ENCODE measurements around the gene PRKAR1B.

The PRKAR1B gene

DNA sequence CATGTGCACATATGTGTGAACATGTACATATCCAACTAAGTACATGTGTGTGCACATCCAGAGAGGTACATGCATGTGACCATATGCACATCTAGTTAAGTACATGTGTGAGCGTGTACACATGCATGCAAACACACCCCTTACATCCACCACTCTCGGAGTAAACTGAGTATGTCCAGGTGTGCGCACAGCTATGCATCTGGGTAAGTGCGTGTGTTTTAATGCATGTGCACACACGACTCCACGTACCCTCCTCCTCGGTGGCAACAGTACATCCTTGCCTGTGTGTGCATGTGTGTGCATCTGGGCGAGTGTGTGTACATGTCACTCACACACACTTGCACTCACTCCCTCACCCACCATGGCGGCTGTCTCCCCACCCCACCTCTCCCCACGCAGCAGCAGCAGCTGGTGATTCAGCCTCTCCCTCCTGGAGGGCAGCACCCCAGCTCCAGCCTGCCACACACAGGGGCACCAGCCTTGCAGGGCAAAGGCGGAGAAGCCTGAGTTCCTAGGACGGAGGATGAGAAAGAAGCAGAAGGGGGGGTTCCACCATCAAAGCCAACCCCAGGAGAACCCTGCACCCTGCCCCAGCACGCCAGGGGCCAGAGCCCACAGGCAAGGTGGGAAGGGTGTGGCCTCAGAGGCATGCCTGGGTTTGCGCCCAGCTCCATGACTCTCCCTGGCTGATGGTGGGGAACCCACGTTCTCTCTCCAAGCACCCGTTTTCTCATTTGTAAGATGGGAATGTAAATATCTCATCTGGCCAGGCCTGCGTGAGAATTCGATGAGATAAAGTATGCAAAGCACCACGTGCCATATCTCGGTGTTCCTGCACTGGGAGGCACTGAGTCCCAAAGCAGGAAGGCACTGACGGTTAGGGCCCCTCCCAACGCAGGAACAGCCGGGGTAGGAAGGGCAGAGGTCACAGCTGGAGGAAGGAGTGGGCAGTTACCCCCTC, 28.3 kb downstream of the PRKAR1B start:
- DNase-seq (ENCODE audit: low read depth in 4 of 4, low spot score in 1 of 4), result no peak

- no peak for DNase-seq (ENCODE audit: low read depth in 4 of 4, low spot score in 1 of 4)
These were observed 30.1 kb downstream of the PRKAR1B start for GRCh38 chr7:696812-697551.

GRCh38 chr7:696426-696811, 30.7 kb downstream of the PRKAR1B start:
- DNase-seq (ENCODE audit: low read depth in 4 of 4, low spot score in 1 of 4), result no peak

GRCh38 chr7:693280-693679, 33.8 kb downstream of the PRKAR1B start:
- no peak for DNase-seq (ENCODE audit: low read depth in 4 of 4, low spot score in 1 of 4)

DNA sequence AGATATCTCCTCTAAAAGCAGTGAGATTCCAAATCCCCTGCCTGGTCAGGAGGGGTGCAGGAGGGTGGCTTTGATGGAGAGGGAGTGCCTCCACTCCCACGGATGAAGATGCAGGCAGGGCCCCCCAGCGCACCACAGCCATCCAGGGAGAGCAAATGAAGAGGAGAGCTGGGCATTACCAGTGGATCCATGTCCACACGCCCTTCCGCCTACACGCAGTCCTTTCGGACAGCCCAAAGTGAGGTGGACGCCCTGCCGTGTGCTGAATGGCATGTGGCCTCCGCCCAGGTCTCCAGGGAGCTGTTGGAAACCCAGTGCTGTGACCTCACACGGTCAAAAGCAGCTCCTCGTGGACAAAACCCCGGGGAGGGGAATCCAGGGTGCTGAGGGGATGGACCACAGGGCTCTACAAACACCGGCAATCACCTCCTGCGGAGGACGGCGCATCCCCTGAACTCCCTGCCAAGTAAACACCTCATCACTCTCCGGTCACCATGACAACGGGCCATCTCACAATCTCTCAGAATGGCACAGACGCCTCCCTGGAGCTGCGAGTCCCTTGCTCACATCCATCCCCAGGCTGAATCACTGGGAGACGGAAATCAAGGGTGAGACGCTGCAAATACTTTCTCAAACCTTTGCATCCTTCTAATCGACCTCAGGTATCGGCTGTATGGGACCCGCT, 35.6 kb downstream of the PRKAR1B start:
- no peak for DNase-seq (ENCODE audit: low read depth in 4 of 4, low spot score in 1 of 4)

DNA sequence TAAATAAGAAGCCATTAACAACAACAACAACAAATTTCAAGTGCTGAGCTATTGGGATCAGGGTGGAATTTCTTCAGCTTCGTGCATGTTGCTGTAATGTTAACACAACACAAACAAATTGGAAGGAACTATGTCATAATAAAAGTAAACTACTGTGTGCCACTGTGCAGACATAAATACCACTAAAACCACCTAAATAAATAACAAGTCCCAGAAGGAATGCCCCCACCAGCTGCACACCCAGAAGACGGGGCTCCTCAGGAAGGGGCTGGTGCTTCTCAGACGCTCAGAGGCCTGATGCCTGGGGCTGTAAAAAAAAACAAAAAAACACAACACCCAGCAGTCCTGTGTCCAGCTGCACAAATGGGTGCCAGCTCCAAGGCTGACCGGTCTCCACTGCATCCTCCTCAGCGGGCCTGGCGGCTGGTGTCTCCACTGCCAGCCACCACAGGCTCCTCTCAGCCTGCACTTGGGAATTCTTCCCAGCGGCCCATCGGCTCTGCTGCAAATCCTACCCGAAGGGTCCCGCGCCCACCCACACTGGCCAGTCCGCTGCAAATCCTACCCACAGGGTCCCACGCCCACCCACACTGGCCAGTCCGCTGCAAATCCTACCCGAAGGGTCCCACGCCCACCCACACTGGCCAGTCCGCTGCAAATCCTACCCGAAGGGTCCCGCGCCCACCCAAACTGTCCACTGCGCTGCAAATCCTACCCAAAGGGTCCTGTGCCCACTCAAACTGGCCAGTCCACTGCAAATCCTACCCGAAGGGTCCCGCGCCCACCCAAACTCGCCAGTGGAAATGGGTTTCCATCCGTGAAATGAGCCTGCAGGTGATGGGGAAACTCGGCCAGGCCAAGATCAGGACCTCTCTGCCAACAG, 36.4 kb downstream of the PRKAR1B start:
- no peak for DNase-seq (ENCODE audit: low read depth in 4 of 4, low spot score in 1 of 4)

- no peak for DNase-seq (ENCODE audit: low read depth in 4 of 4, low spot score in 1 of 4)
These were observed 41.5 kb downstream of the PRKAR1B start for GRCh38 chr7:685540-685939.

GRCh38 chr7:684416-684815, 42.7 kb downstream of the PRKAR1B start:
- no peak for DNase-seq (ENCODE audit: low read depth in 4 of 4, low spot score in 1 of 4)

GRCh38 chr7:683526-684205, 43.4 kb downstream of the PRKAR1B start:
- DNase-seq (ENCODE audit: low read depth in 4 of 4, low spot score in 1 of 4), result no peak

DNA sequence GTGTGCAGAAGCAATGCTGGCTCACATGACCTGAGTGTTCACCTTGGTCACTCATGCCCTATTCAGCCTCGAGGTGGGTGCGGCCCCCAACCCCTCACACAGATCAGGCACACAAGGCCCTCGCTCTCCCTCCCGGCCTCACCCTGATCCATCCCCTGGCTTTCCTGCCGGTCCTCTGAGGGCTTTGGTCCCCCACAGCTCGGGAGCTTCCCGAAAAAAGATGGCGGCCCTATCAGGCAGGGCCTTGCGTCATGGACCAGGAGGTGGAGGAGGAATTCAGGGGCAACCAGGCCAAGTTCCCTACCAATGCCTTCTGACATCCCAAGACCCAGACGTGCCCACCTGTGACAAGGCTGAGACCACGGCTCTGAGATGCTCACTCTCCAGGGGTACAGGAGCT, 44.3 kb downstream of the PRKAR1B start:
- no peak for DNase-seq (ENCODE audit: low read depth in 4 of 4, low spot score in 1 of 4)

GRCh38 chr7:681551-682307, 45.4 kb downstream of the PRKAR1B start:
- no peak for DNase-seq (ENCODE audit: low read depth in 4 of 4, low spot score in 1 of 4)

GRCh38 chr7:680411-681127, 46.5 kb downstream of the PRKAR1B start:
- DNase-seq (ENCODE audit: low read depth in 4 of 4, low spot score in 1 of 4), result no peak

GRCh38 chr7:676972-677385, 50.1 kb downstream of the PRKAR1B start:
- no peak for DNase-seq (ENCODE audit: low read depth in 4 of 4, low spot score in 1 of 4)

- DNase-seq (ENCODE audit: low read depth in 4 of 4, low spot score in 1 of 4), result no peak
These were observed 50.7 kb downstream of the PRKAR1B start for GRCh38 chr7:676246-676971.

GRCh38 chr7:674454-675410, 52.3 kb downstream of the PRKAR1B start:
- no peak for DNase-seq (ENCODE audit: low read depth in 4 of 4, low spot score in 1 of 4)

GRCh38 chr7:673681-674453, 53.2 kb downstream of the PRKAR1B start:
- no peak for DNase-seq (ENCODE audit: low read depth in 4 of 4, low spot score in 1 of 4)
